Epithelial cell of proximal tubule (primary cell): ENCODE measurements around the gene SLC12A9. TPM values are rescaled to one million over a fixed set of nuclear protein-coding genes. Genes with fewer than 3 reads are reported as not detected.
"Not testable (repeated sequence)": the region's sequence is repeated elsewhere in the genome, so short reads cannot be mapped to it uniquely, and the experiment has no call there.

Source experiments
- DNase-seq: peaks from one replicate; pipeline ENCODE4 v3.0.0-alpha.2; 2011; ENCODE audit warnings: low read depth
- H3K4me3 ChIP-seq: 2 replicates; pipeline ENCODE4 v1.5.1; 2011; ENCODE audit warnings: low read depth, mild to moderate bottlenecking, low read length
- CTCF ChIP-seq: conservative IDR thresholded peaks from 2 replicates; pipeline ENCODE4 v1.5.1; 2012; ENCODE audit warnings: low read depth, mild to moderate bottlenecking, low read length
- total RNA-seq: library from RNA; depleted of rRNA; stranded (reverse); fragments of >200 nt; gene quantifications from 2 replicates; pipeline ENCODE4 v1.2.3, GENCODE V29; 2015

The SLC12A9 gene
- total RNA-seq, 1 donor from 2014 or later, result 11.4 TPM

DNA sequence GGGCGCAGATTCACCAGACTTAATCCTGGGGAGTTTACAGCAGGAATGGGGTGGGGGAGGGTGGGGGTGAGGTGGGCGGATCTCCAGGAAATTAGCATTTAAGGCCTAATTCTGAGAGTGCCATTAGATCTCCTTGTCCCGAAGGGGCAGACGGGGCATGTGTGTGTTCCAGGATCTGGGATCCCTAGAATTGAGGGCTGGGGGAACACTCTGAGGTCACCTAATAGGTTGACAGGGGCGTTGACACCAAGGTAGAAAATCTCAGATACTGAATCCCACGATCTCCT, 15.8 kb upstream of the SLC12A9 start:
- TF ChIP-seq CTCF, result no peak
- peak overlapping the region; percentile 43 for H3K4me3 ChIP-seq
- DNase-seq, result no peak

DNA sequence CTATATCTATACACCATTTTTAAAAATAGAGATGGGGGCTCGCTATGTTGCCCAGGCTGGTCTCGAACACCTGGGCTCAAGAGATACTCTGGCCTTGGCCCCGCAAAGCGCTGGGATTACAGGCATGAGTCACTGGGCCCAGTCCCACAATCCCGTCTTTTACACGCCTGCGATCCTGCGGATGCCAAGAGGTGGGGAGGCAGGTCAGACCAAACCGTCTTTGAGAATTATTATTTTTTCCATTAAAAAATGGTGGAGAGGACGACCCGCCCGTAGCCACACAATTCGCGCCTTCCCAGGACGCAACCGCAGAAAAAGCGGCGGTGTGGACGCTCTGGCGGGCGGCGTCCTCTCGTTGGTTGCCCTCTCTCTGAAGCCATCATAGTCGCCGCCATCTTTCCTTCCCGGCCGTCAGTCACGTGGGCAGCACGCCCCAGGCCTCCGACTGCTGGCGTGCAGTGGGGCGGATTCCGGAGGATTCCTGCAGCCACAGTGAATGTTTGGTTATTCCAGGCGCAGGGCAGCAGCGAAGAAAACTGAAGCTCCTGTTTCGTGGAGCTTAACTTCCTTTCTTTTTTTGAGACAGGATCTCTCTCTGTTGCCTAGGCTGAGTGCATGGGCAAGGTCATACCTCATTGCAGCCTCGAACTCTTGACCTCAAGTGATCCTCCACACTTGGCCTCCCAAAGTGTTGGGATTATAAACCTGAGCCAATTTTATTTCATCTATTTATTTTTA, 15.2 kb upstream of the SLC12A9 start:
- no peak for DNase-seq
- peak overlapping the region; percentile 43 for H3K4me3 ChIP-seq
- no peak for TF ChIP-seq CTCF

DNA sequence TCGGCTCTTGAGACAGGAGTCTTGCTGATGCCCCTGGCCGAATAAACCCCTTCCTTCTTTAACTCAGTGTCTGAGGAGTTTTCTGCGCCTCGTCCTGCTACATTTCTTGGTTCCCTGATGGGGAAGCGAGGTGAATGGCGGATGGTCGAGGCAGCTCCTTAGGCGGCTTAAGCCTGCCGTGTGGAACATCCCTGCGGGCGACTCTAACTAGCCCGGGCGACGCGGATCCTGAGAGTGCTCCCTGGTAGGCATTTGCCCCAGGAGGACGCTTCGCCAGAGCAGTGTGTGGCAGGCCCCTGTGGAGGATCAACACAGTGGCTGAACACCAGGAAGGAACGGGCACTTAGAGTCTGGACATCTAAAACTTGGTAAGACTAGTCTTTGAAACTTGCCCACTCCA, 13.2 kb upstream of the SLC12A9 start:
- DNase-seq, result no peak
- no peak for TF ChIP-seq CTCF
- H3K4me3 ChIP-seq, result no peak overlapping the region

DNA sequence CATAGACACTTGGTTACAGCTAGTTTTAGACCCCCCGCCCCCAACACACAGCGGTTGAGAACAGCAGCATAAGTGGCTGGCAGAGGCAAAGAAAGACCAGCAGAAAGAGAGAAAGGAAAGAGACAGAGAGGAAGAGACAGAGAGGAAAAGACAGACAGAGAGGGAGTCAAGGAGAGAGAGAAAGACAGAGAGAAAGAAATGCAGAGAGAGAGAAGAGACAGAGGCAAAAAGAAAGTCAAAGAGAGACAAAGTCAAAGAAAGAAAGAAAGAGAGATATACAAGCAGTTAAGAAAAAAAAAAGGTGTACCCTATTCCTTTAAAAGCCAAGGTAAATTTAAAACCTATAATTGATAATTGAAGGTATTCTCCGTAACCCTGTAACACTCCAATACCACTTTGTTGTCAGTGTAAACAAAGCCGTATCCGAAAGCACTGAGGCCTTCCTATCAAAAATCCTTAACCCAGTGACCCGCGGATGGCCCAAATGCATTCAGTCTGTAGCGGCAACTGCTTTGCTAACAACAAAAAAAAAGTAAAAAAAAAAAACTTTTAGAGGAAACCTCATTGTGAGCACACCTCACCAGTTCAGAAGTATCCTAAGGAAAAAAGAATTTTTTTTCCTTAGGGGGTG, 11.9 kb upstream of the SLC12A9 start:
- DNase-seq, result no peak
- H3K4me3 ChIP-seq, result no peak overlapping the region
- no peak for TF ChIP-seq CTCF

DNA sequence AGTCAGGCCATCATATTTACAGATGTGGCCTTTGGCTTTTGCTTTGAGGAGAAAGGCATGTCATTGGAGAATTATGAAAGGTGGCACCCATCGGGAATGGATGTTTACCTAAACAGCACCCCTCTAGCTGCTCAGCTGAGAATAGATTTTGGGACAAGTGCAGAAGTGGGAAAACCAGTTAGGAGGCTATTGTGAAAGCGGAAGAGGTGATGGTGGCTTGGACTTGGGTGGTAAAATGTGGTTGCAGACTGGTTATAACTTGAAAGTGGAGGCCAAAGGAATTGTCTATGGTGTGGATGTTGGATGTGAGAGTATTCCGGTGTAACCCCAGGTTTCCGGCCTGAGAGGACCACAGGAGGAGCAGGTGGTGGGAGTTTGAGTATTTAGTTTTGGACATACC, 5.2 kb upstream of the SLC12A9 start:
- H3K4me3 ChIP-seq, result no peak overlapping the region
- TF ChIP-seq CTCF, result no peak
- DNase-seq, result no peak

DNA sequence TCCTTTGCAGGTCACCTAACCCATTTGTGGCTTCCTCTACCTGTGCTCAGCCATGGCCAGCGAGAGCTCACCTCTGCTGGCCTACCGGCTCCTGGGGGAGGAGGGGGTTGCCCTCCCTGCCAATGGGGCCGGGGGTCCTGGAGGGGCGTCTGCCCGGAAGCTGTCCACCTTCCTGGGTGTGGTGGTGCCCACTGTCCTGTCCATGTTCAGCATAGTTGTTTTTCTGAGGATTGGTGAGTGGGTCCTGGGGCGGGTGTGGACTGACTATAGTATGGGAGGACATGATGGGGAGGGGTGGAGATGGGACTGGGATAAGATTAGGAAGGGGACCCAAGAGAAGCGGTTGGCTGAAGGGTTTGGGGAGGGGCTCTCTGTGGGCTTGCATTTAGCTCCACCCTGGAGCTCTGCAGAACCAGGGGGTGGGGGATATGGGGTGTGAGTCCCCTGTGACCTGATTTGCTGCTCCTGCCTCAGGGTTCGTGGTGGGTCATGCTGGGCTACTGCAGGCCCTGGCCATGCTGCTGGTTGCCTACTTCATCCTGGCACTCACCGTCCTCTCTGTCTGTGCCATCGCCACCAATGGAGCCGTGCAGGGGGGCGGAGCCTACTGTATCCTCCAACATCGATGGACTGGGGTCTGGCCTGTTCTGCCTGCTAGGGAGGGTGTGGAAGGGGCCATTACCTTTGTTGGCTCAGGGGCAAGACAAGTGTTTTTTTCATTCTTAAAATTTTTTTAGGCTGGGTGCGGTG, 1.8 kb downstream of the SLC12A9 start:
- DNase-seq, result no peak
- no peak for TF ChIP-seq CTCF
- H3K4me3 ChIP-seq, result no peak overlapping the region

DNA sequence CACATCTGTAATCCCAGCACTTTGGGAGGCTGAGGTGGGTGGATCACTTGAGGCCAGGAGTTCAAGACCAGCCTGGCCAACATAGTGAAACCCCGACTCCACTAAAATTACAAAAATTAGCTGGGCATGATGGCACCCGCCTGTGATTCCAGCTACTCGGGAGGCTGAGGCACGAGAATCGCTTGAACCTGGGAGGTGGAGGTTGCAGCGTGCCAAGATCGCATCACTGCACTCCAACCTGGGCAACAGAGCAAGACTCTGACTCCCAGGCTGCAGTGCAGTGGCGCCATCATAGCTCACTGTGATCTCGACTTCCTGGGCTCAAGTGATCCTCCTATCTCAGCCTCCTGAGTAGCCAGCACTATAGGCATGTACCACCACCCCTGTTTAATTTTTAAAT, 2.4 kb downstream of the SLC12A9 start:
- not testable (repeated sequence) for H3K4me3 ChIP-seq, DNase-seq
